Astrocyte of the spinal cord (primary cell): ENCODE data around the gene DHX8.

Experiments
- DNase-seq: peaks from one replicate; pipeline ENCODE4 v3.0.0; 2011; ENCODE audit warnings: low read depth, low spot score
- H3K4me3 ChIP-seq: 2 replicates; pipeline ENCODE4 v1.5.1; 2011; ENCODE audit warnings: low read depth, mild to moderate bottlenecking, low read length, moderate library complexity
- in situ Hi-C: cut with HindIII; loops from 2 replicates; pipeline ENCODE4 v1.10.0; 2017; ENCODE audit warnings: low sequenced_read_pairs
- TF ChIP-seq, protein P1 (sequence below): IDR thresholded peaks from 2 replicates; pipeline ENCODE4 v1.5.1; 2012; ENCODE audit warnings: low read depth, mild to moderate bottlenecking, low read length, inconsistent platforms

DHX8 gene

GRCh38 chr17:43524945-43525575 lies 41.3 kb downstream of the DHX8 start:
- TF ChIP-seq, protein P1, sequence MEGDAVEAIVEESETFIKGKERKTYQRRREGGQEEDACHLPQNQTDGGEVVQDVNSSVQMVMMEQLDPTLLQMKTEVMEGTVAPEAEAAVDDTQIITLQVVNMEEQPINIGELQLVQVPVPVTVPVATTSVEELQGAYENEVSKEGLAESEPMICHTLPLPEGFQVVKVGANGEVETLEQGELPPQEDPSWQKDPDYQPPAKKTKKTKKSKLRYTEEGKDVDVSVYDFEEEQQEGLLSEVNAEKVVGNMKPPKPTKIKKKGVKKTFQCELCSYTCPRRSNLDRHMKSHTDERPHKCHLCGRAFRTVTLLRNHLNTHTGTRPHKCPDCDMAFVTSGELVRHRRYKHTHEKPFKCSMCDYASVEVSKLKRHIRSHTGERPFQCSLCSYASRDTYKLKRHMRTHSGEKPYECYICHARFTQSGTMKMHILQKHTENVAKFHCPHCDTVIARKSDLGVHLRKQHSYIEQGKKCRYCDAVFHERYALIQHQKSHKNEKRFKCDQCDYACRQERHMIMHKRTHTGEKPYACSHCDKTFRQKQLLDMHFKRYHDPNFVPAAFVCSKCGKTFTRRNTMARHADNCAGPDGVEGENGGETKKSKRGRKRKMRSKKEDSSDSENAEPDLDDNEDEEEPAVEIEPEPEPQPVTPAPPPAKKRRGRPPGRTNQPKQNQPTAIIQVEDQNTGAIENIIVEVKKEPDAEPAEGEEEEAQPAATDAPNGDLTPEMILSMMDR, result no peak
- in situ Hi-C loops, result no loop called here
- DNase-seq, result peak; percentile 33
- no peak overlapping the region for H3K4me3 ChIP-seq

DNA sequence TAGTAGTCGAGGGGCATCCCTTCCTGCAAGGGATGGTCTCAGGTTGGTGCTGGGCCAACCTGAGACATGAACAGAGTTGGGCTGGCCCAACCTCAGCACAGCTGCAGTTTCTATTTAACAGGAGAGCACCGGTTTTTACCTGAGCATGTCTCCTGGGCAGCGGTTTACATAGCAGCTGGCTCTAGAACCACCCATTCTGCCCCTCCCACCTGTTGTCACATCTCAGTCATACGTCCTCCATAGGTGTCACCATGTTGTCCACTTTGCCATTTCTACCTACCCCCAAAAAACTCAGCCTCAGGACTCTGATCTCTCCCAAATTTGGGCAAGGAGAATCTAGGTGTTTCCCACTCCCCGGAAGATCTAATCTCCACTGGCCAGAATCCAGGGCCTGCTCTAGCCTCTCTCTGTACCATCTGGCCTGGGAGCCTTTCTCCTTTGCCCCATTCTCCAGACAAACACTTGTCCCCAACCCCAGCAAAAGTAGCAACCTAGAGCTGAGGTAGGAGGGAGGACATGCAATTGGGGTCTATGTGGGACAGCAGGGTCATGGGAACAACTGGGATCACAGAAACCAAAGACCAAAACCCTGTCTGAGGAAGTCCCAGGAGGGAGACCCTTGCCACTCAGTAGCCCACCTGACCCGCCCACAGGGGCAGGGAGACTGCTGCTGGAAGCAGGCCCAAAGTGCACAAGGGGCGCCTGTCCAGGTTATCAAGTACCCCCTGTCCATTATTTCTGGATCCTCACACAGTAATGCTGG lies 43.3 kb downstream of the DHX8 start:
- in situ Hi-C loops, result no loop called here
- DNase-seq, result no peak
- TF ChIP-seq, protein P1, result no peak
- H3K4me3 ChIP-seq, result no peak overlapping the region

GRCh38 chr17:43528319-43528987 lies 44.7 kb downstream of the DHX8 start:
- in situ Hi-C loops, result no loop called here
- no peak for DNase-seq
- TF ChIP-seq, protein P1, result no peak
- no peak overlapping the region for H3K4me3 ChIP-seq

DNA sequence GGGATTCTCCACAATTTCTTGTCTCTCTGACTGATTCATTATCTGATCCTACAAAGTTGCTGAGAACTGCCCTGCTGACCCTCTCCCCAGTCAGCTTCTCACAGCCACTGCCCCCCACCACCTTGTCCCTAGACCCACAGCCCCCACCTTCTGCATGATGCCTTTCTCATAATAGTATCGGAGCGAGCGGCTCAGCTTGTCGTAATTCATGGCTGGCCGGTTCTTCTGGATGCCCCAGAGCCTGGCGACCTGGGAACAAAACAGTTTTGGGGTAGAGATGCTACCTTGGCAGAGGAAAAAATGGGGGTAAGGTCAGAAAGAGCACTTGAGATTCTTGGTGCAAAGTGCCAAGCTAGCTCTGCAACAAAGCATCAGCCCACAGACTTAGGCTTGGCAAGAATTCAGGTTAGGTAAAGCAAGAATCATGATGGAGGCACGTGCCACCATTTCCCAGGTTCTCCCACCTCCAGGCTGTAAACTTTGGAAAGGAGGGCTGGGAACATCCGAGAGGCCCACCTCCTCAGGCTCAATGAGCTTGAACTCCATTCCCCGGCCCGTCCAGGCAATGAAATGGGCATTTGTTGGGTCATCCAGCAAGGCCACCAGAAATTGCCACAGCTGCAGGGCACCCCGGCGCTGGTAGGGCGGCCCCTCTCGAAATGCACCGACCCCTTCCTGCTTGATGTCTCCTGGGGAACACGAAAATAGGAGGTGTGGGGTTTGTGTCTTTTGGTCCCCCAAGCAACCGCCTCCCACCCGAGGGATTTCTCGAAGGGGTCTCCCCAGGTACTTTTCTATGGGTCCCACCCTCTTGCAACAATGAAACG lies 45.4 kb downstream of the DHX8 start:
- in situ Hi-C loops, result no loop called here
- TF ChIP-seq, protein P1, result no peak
- no peak overlapping the region for H3K4me3 ChIP-seq
- no peak for DNase-seq

DNA sequence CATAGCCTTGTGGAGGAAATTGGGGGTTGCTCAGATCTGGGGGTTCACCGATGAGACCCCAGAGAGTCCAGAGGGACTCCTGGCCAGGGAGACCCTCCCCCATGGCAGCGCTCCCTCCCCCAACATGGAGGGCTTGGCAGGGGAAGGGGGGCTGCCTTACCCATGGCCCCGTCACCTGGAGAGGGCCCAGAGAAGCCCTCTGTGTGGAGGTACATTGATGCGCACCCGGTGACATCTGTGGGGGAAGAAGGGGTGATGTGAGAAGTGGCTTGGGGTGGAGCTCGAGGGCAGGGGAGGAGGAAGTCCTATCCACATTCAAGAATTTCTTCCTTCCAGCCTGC lies 46.1 kb downstream of the DHX8 start:
- H3K4me3 ChIP-seq, result no peak overlapping the region
- in situ Hi-C loops, result no loop called here
- TF ChIP-seq, protein P1, result no peak
- no peak for DNase-seq
